ENCODE results near the gene KAZN.

KAZN gene

DNA sequence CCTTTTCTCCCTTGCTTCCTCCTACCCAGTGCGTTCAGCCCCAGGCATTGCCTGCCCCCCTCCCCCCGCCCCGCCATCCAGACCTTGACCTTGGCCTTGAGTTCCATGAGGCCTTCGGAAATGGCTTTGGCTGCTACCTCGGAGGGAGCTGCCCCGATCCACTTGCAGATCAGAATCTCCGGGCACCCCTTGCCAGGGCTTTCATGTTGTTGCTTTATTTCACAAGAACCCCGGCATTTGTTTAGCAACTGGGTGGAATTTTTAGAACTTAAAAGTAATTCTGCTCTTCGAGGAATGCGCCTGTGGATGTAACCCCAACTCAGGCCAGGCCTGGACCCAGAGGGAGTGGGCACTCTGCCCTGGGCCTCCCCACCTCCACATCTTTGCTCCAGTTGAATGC is 401.0 kb downstream of the KAZN start:
- TF ChIP-seq, protein P1, sequence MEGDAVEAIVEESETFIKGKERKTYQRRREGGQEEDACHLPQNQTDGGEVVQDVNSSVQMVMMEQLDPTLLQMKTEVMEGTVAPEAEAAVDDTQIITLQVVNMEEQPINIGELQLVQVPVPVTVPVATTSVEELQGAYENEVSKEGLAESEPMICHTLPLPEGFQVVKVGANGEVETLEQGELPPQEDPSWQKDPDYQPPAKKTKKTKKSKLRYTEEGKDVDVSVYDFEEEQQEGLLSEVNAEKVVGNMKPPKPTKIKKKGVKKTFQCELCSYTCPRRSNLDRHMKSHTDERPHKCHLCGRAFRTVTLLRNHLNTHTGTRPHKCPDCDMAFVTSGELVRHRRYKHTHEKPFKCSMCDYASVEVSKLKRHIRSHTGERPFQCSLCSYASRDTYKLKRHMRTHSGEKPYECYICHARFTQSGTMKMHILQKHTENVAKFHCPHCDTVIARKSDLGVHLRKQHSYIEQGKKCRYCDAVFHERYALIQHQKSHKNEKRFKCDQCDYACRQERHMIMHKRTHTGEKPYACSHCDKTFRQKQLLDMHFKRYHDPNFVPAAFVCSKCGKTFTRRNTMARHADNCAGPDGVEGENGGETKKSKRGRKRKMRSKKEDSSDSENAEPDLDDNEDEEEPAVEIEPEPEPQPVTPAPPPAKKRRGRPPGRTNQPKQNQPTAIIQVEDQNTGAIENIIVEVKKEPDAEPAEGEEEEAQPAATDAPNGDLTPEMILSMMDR (IDR thresholded peaks at IDR 0.05; ENCODE audit: insufficient read depth, missing control alignments) = no peak
- no peak for DNase-seq (ENCODE audit: insufficient read length, low spot score)
- no peak for FAIRE-seq

DNA sequence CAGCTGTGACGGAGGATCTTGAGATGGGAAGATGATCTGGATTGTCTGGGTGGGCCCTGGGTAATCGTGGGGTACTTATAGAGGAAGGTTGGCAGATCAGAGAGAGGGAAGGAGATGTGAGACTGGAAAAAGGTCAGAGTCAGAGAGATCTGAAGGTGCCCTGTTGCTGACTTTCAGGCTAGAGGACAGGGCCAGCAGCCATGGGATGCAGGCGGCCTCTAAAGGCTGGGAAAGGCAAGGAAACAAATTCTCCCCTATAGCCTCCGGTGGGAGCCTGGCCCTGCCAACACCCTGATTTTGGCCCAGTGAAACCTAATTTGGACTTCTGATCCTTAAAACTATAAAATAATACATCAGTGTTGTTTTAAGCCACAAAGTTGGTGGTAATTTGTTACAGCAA is 401.5 kb downstream of the KAZN start:
- DNase-seq (ENCODE audit: insufficient read length, low spot score) (no peak), FAIRE-seq (no peak)
- TF ChIP-seq, protein P1 (IDR thresholded peaks at IDR 0.05; ENCODE audit: insufficient read depth, missing control alignments) = no peak

DNA sequence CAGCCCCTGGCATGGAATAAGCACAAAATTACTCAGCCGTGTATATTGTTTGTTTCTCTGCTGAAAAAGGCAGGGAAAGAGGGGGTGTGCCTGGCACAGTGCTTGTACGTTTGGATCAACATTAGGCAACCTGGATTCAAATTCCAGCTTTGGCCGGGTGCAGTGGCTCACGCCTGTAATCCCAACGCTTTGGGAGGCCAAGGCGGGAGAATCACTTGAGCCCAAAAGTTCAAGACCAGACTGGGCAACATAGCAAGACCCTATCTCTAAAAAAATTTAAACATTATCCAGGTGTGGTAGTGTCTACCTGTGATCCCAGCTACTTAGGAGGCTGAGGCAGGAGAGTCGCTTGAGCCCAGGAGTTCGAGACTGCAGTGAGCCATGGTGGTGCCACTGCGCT is 402.2 kb downstream of the KAZN start:
- DNase-seq (ENCODE audit: insufficient read length, low spot score) (no peak), FAIRE-seq (no peak)
- TF ChIP-seq, protein P1 (IDR thresholded peaks at IDR 0.05; ENCODE audit: insufficient read depth, missing control alignments) = no peak

DNA sequence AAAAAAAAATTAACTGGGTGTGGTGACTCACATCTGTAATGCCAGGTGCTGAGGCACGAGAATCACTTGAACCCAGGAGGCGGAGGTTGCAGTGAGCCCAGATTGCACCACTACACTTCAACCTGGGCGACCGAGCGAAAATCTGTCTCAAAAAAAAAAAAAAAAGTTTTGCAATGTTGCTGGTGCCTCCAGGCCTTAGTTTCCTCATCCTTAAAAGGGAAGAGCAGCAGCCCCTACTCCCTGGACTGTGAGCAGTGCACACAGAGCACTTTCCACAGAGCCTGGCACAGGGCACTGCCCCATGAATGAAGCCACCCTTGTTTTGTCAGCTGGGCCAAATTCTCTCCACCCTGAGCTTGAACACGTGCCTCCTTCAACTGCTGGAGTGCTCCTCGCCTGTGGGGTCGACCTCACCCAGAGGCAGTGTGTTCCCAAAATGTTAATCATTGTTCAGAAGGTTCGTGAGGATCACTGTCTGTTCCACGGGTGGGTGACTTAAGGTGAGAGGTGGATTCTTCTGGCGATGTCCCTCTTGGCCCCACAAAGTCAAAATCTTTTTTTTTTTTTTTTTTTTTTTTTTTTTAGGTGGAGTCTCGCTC is 402.9 kb downstream of the KAZN start:
- FAIRE-seq (no peak), DNase-seq (ENCODE audit: insufficient read length, low spot score) (no peak)
- TF ChIP-seq, protein P1 (IDR thresholded peaks at IDR 0.05; ENCODE audit: insufficient read depth, missing control alignments) = no peak

DNA sequence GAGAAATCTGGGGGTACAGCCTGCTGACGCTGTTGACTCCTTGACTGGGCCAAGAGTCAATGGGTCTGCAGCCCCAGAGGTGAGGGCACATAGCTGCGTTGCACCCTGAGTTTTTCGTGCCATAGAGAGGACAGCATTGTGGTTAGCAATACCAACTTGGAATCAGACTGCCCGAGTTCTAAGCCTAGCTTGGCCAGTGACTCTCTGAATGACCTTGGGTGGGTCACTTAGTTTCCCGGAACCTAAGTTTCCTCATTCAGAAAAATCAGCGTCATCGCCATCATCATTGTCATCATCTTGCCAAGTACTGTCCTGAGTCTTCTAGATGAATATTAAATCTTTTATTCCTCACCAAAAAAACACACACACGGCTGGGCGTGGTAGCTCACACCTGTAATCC is 403.8 kb downstream of the KAZN start:
- no peak for FAIRE-seq
- TF ChIP-seq, protein P1 (IDR thresholded peaks at IDR 0.05; ENCODE audit: insufficient read depth, missing control alignments) = no peak
- no peak for DNase-seq (ENCODE audit: insufficient read length, low spot score)

DNA sequence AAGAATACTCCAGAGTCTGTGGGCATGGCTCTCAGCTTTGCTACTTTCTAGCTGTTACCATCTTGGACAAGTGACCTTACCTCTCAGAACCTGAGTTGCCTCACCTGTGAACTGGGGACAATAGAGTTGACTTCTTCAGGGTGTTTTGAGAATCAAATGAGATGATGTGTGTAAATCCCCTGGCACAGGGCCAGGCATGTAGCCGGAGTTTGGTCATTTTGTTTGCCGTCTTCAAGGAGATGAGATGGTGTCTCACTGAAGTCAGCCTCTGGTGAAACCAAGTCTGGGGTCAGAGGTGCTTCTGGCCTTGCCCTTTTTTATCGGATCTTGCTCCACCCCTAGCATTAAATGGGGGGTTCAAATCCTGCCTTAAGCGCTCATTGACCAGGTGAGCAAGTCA is 405.9 kb downstream of the KAZN start:
- TF ChIP-seq, protein P1 (IDR thresholded peaks at IDR 0.05; ENCODE audit: insufficient read depth, missing control alignments) = no peak
- DNase-seq (ENCODE audit: insufficient read length, low spot score) (no peak), FAIRE-seq (no peak)

DNA sequence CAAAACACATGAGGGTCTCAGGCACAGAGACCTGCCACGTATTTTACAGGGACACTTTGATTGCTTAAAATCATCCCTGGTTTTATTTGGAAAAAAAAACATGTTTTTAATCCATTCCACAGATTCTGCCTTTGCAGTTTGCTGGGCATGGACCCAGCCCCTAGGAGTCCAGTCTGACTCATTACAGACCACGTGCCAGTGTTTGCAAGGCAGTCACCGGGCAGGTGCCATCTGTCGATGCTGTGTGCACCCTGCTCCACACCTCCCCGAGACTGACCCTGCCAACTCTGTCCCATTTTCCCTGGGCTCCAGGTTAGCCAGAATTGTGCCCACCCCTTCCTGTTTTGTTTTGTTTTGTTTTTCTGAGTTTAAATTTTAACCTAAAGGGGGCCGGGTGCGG is 406.6 kb downstream of the KAZN start:
- TF ChIP-seq, protein P1 (IDR thresholded peaks at IDR 0.05; ENCODE audit: insufficient read depth, missing control alignments) = no peak
- FAIRE-seq (no peak), DNase-seq (ENCODE audit: insufficient read length, low spot score) (no peak)
